ENCODE data around the gene SH3RF1. TPM values are rescaled to one million over a fixed set of nuclear protein-coding genes. Genes with fewer than 3 reads are reported as not detected.

SH3RF1 gene
- polyA plus RNA-seq, 4 donors: 31.1 to 33.4 (median 32.4) TPM

DNA sequence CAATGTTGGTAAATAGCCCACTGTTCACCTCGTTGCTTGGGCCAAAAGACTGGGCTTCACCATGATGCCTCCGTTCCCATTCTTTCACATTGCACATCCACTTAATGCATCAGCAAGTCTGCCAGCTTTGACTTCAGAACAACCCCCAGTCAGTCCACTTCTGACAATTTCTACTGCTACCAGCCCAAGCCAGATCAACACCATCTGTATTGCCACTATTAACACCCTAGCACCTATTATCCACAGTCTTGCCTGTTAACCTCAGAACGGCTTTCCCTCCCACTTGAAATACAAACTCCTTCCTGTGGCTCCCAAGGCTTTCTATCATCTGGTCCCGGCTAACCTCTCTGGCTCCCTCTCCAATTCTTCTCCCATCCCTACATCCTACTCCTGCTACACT lies 95.7 kb downstream of the SH3RF1 start:
- DNase-seq (ENCODE audit: low read depth in 4 of 4, low spot score in 3 of 4): no peak

DNA sequence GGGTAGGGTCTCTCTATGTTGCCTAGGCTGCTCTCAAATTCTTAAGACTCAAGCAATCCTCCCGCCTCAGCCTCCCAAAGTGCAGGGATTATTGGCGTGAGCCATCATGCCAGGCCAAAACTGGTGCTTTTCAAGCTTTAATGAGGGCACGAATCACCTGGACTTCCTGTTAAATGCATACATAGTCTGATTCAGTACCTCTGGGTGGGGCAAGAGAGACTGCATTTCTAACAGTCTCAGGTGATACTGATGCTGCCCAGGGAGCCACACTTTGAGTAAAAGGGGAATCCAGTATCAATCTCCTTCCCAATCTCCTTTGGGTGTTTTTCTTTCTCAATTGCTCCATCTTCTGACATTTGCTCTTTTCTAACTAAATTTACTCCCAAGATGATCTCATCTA lies 96.5 kb downstream of the SH3RF1 start:
- no peak for DNase-seq (ENCODE audit: low read depth in 4 of 4, low spot score in 3 of 4)

DNA sequence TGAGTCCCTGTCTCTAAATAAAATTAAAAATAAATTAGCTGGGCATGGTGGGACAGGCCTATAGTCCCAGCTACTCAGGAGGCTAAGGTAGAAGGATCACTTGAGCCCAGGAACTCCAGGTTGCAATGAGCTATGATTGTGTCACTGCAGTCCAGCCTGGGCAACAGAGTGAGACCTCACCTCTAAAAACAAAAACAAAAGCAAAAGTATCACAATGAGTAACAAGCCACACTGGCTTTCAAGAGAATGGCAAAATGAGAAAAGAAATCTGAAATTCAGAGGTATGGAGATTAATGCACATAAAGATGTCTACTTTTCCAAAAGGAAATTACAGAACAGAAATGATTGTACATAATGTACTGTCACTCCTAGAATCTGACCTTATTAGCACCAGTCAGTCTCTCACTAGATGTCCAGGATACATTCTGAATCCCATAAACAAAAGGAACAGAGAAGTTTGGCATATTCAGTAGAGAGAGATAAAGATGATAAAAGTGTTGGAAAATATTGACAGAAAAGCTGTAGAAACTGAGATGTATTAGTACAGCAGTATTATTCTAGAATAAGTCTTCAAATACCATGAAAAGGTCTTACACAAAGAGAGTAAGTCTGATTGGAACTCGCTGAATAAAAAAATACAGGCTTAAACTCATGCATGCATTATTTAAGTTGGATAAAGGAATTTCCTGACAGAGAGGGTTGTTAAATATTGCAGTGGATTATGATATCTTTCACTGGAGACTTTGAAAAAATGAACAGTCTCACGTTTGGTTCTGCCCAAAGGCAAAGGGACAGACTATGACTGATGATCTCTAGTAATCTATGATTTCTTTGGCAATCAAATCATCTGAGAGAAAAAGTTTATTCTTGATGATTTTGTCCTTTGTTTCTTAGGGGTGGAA lies 102.5 kb downstream of the SH3RF1 start:
- no peak for DNase-seq (ENCODE audit: low read depth in 4 of 4, low spot score in 3 of 4)

DNA sequence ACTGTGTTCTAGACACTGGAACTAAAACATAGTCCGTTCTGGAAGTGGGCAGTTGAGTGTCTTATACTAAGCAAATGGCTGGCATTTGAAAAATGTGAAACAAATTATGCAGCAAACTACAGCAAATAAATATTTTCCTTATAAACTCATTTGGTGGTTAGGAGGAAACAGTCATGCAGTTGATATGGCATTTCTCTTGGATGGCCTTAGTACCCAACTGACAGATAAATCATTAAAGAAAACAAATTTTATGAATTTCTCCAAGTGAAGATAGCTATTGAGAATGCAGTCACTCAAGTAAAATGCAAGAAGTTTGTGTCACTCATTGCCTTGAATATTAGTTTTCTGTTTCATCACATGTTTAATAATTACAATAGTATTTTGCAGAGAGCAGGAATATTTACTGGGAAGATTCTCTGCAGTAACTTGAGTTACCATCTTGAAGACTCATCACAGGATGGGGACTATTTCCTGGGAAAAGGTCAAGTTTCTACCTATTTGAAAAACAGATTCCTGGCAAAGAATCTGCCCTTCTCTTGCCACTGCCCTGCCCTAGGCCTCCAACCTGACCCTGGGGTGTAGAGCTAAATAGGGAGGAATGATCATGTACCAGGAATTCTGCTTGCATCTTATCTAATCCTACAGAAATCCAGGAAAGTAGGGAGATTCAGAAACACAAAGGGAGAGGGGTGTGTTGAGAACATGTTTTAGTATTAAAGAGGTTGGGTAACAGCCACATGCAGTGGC lies 105.9 kb downstream of the SH3RF1 start:
- DNase-seq (ENCODE audit: low read depth in 4 of 4, low spot score in 3 of 4): no peak

DNA sequence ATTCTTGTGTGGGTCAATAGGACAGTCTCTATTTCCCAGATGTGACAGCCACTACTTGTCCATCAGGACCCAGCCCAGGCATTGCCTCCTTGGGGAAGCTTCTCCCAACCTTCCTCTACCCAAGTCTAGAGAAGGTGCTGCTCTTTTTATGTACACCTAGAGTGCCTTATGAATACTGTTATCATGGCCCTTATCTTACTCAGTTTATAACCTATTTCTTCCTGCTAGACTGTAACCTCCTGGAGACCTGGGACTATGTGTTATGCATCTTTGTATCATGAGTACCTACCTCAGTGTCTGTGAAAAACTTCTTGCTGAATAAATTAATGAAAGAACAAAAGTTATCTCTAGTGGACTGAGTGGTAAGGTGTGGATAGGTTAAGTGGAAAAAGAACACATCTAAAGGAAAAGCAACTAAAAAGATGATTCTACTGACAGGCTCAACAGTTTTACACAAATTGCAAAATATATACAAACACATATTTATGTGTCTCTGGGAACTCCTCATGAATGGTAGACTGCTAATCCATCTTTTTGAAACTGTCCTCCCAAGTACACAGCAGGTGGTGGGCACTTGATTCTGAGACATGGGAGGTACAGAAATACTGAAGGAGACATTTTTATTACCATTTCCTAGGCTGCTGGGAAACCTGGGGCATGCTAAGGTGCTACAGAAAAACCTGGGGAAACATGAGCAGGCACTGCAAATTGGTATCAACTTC lies 106.6 kb downstream of the SH3RF1 start:
- DNase-seq (ENCODE audit: low read depth in 4 of 4, low spot score in 3 of 4): no peak

DNA sequence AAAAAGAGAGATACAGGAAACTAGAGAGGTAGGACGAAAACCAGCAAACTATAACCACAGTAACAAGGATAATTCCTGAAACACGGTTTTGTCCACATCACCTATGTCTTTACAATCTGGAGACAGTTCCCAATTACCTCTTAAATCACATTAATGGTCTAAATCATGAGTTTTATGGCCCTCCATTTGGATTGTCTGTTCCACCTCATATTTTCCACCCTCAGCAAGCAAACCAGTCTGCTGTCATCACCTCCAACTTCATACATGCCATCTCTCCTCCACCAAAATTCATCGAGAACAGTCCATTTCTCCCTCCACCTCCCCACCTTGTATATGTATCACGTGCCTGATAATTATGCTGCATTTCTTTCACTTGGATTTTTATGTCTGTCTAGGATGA lies 107.3 kb downstream of the SH3RF1 start:
- no peak for DNase-seq (ENCODE audit: low read depth in 4 of 4, low spot score in 3 of 4)

DNA sequence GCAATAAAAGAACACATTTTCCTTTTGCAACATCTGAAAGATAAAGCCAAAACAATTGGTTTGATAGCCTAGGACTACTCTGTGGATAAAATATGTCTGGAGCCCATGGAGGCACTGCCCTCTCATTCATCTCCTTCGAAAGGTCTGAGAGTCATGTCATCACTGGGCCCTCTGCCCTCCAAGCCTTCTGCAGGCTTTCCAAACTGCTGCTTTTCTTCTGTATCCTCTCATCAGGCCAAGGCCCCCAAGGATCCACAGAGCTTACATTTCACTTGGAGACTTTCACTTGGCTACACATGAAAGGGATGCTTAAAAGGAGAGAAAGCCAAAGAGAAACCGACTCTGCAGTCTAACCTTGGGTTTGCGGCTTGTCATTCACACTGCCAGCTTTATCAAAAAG lies 109.9 kb downstream of the SH3RF1 start:
- DNase-seq (ENCODE audit: low read depth in 4 of 4, low spot score in 3 of 4): no peak

DNA sequence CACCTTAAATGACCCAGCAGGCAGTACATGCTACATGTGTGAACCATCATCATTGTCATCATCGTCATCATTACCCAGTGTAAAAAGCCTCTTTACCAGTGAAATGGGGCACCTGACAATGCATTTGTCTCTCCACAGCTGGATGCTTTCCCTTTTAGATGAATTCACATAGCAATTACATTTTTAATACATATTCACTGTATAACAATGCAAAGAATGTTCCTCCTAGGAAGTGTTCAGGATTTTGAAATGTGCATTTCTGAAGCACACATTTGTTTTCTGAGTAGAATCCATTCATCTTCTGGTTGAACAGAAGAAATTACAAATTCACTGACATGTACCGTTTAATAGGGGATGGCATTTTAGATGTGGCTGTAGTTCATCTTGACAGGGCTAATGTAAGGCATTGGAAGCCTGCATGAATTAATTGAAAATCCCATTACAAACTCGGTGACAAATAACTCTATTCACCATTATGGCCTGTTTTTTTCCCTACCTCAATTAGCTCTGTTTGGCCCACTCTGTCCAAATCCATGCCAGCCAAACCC lies 111.1 kb downstream of the SH3RF1 start:
- no peak for DNase-seq (ENCODE audit: low read depth in 4 of 4, low spot score in 3 of 4)

DNA sequence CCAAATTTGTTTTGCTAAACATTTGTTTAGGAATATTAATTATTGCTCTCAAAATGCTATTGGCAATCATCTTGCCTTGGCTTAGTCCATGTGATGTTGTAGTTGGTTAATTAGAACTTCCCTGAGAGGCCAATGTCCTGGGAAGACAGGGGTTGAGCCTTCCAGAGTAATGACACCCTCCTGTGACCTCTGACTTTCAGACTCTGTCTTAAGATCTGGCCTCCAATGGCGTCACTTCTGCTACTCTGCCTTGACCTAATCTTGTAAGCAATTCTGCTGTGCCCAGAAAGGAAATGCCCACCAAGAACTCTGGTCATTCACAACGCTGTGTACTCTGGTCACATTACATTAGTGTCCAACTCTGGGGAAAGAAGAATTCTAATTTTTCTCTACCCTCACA lies 111.9 kb downstream of the SH3RF1 start:
- no peak for DNase-seq (ENCODE audit: low read depth in 4 of 4, low spot score in 3 of 4)

DNA sequence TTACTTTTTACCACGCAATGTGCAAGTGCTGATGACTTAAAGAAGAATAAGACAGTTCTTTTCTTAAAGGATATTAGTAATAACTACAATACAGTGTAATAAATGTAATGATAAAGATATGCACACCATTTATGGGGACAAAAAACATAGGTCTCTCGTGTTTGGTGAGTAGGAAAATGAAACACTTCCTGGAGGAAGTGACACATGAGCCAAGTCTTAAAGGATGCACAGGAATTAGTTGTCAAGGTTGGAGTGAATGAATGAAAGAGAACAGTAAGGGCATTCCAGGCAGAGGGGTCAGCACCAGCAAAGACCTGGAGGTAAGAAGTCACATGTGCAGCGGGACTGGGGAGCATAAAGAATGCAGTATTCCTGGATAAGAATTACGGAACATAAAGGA lies 112.7 kb downstream of the SH3RF1 start:
- no peak for DNase-seq (ENCODE audit: low read depth in 4 of 4, low spot score in 3 of 4)

DNA sequence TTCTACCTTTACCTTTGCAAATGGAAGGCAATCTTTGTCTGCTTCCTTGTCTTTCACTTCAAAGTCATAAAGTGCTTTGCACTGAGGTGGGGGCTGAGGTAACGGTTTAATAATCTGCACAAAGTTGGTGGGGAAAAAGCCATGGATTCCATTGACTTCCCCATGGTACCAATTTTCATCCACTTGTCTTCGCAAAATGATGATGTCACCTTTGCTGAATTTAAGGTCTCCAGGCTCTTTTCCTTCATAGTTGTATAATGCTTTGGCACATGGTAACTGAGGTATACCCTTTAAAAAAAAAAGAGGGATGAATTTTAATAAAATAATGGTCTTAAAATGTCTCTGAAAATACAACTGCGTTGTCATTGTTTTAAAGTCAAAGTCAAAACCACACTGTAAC lies 114.4 kb downstream of the SH3RF1 start:
- no peak for DNase-seq (ENCODE audit: low read depth in 4 of 4, low spot score in 3 of 4)

DNA sequence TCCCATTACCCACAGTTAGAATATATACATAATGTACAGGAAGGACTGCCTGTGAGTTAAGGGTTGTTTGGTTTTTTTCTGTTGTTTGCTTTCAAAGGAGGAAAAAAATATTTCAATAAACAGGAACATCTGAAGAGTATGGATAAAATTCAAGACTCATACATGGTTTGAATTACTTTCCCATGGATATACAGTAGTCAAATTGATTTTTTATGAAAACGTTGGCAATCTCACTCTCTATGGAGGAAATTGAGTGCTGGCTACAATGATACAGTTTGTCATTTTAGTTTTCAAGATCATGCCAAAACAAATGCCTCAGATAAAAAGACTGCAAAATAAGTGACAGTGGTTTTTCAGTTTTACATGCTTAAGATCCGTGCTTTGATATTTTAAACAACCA lies 116.6 kb downstream of the SH3RF1 start:
- no peak for DNase-seq (ENCODE audit: low read depth in 4 of 4, low spot score in 3 of 4)

DNA sequence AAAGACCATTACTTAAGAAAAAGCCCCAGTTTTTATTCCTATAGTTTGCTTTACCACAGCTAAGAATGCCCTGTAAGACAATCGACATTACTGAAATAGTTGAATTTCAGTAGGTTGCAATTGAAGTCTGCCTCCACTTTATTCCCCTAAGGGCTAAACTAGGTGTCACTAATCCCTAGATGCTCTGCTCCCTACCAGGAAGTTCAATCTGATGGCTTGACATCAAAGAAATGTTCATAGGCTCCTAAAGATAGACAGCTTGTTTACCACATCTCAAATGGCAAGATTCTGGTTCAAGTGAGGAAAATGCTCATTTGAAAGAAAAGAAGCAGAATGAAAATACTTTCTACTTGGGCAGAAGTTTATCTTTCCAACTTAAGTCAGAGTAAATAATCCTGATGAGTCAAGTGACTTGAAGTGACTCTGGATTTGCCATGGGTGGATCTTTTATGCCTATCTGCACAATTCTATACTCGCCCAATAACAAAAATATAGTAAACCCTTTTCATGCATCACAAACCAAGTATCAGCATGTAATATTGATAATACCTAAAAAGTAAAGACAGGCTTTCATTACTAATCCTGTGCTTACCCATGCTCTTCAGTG lies 117.2 kb downstream of the SH3RF1 start:
- DNase-seq (ENCODE audit: low read depth in 4 of 4, low spot score in 3 of 4): no peak

DNA sequence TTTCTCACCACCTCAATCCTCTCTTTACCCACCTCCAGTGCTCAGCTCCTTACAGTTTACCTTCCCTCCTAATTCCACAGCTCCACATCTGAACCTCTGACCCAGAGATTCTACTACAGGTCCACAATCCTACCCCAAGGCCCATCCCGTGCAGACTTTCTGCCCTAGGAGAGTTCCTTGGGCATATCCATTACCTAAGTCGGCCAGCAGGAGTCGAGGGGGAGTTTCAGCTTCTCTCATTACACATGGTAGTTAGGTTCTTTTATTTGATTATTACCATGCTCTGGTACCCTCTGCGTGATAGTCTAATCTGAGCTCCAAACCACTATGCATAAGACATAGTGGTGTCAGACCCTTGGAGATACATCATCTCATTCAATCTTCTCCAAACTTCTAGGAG lies 117.9 kb downstream of the SH3RF1 start:
- DNase-seq (ENCODE audit: low read depth in 4 of 4, low spot score in 3 of 4): no peak

DNA sequence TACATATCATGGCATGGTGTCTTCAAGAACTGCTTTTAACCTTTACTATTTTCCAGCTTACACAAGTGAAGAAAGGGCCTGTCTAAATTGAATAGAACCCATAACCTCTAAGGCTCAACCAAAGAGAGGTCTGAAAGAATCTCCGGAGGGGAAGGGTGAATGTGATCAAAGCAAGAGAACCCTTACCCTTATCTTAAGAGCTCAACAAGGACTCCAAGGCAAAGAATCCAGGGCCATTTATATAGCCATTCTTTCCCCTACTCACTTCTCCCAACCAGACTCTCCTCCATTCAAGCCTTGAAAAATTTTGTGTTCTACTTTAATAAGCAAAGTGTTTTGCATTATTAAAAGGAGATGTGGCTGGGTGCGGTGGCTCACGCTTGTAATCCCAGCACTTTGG lies 118.7 kb downstream of the SH3RF1 start:
- no peak for DNase-seq (ENCODE audit: low read depth in 4 of 4, low spot score in 3 of 4)

DNA sequence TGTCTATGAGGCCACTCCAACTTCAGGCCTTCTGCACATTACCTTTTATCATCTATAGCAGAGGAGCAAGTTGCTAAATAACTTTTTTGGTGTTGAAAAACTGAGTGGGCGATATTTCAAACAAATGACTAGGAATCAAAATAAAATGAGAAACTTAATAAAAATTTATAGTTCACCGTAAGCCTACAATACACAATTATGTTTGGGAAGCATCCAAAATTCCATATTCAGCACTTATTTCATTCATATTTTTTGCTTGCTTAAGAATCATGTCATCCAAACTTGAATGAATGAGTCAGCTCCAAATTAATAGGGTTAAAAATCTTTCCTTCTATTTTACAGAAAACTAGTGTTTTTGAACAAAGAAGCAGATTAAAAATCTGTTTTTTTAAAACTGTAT lies 119.1 kb downstream of the SH3RF1 start:
- DNase-seq (ENCODE audit: low read depth in 4 of 4, low spot score in 3 of 4): no peak

DNA sequence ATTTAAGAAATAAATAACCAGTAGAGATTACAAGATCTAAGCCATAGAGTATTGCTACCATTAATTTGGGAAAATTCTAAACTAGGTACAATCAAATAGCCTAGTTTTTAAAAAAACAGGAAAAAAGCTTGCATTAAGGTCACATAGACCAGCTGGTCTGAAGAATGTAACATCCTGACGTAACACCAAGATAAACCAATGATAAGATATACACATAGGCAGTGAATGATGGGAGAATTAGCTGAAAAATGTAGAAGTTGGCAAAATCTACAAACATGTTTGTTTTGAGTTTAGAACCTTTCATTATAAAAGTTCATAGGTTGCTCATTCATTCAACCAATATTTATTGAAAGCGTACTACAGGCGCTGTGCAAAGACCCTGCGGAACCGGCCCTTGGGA lies 120.0 kb downstream of the SH3RF1 start:
- no peak for DNase-seq (ENCODE audit: low read depth in 4 of 4, low spot score in 3 of 4)

DNA sequence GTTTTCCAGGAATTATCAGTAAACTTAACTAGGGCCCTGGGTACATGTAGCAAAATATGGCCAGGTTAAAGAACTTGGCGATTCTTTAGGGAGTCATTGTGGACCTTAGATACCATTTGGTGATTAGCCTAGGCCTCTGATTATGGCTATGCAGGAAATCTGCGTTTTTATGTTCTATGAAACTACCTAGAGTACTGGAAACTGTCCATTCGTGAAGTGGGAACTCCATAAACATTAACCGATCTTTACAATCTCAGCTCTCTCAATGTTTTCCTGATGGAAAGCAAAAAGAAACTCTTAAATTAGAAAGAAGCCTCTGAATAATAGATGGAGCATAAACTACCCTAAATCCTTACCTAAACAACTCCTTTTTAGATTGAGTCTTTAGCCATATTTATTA lies 121.9 kb downstream of the SH3RF1 start:
- no peak for DNase-seq (ENCODE audit: low read depth in 4 of 4, low spot score in 3 of 4)

DNA sequence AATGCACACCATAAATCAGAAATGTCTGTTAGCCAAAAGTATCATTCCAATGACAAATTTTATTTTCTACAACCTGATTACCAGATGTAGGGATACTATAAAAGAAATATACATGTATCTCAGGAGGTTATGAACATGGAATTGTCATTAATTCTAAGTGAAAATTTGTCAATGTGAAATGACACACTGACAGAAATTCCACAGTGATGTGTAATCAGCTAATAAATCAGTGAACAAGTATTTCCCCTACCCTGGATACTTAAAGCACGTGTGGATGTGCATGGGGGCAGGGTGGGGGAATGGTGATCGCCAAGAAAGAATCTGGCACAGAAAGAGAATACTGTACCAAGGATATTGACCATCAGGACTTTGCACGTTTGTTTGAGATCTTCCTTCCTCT lies 123.6 kb downstream of the SH3RF1 start:
- DNase-seq (ENCODE audit: low read depth in 4 of 4, low spot score in 3 of 4): no peak

DNA sequence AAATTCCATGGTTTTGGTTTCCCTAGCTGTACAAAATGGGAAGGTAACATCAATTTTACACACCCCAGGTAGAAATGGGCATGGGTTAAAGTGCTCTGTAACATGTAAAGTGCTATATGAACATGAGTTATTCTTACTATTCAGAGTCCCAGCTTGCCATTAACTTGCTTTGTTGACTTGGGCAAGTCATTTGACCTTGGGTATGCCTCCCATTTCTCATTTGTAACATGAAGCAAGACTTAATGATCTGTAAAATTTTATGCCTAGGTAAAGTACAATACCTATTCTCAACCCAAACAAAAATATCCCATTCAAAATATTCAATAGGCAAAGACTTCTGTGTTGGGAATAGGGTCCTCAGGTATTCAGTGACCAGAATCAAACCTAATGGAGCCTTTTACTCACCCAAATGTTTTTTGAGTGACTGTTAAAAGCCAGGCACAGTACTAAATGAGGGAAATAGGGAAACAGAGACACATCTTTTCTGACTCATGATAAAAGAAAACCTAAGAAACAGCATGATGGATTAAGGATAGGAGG lies 126.6 kb downstream of the SH3RF1 start:
- no peak for DNase-seq (ENCODE audit: low read depth in 4 of 4, low spot score in 3 of 4)
